HepG2 (cell line): ENCODE measurements around the gene TRANK1. TPM values are rescaled to one million over a fixed set of nuclear protein-coding genes. Genes with fewer than 3 reads are reported as not detected.

Experiments
- ATAC-seq: fragments of 200-7000 bp; cut with Tn5 transposase; 3 replicates; pipeline ENCODE4 v1.9.1; 2020; ENCODE audit warnings: mild to moderate bottlenecking, moderate library complexity
- BruUV-seq: library from RNA; stranded (reverse); fragments of 400-500 nt; replicated peaks from 2 replicates; lab custom pipeline; 2021; lab: Mats Ljungman, UMichigan
- CTCF ChIA-PET: fragments of 300-600 bp; formaldehyde crosslinking; extraction: SDS; loops from one replicate; lab custom pipeline; 2021; ENCODE audit warnings: low total read pairs, inconsistent platforms, low intra/inter-chr PET ratio; lab: Yijun Ruan, JAX
- POLR2A ChIA-PET: fragments of 350-600 bp; sonication (Branson Sonifier 250); formaldehyde crosslinking; loops from one replicate; lab custom pipeline; 2020; ENCODE audit warnings: antibody characterized with exemption, inconsistent platforms; lab: Yijun Ruan, JAX
- DNase-seq: peaks from one replicate; pipeline ENCODE4 v3.0.0-alpha.2; 2015; ENCODE audit warnings: low spot score
- FAIRE-seq: peaks from 3 replicates; lab custom pipeline; 2011; peaks lifted over from hg19 to GRCh38; lab: Jason Lieb, UNC
- H2AFZ ChIP-seq: one replicate; pipeline ENCODE4 v1.6.1; 2011; ENCODE audit warnings: low read length, inconsistent platforms
- H3K27ac ChIP-seq: fragments of 300-600 bp; 3 replicates; pipeline ENCODE4 v1.8.0; 2011; ENCODE audit warnings: mixed run types, mild to moderate bottlenecking, mixed read lengths, low read length, inconsistent platforms; ENCODE audit not compliant: insufficient read depth; ENCODE audit errors: extremely low read length
- H3K27me3 ChIP-seq, 2 experiments: fragments of 200-600 bp in 1 of 2; 2 replicates in 1 of 2; 3 replicates in 1 of 2; pipeline versions ENCODE4 v1.6.0 to v1.8.0; 2011; ENCODE audit warnings: low read length in 2 of 2, mild to moderate bottlenecking in 2 of 2, moderate library complexity in 2 of 2, inconsistent platforms in 1 of 2; ENCODE audit not compliant: insufficient read depth in 2 of 2, control insufficient read depth in 1 of 2
- H3K36me3 ChIP-seq, 2 experiments: fragments of 200-600 bp in 1 of 2; replicated peaks in 1 of 2; 2 replicates in 1 of 2; 3 replicates in 1 of 2; pipeline versions ENCODE4 v1.5.1 to v1.8.0; 2011; ENCODE audit warnings: low read length in 2 of 2, inconsistent platforms in 1 of 2; ENCODE audit not compliant: insufficient read depth in 2 of 2, control insufficient read depth in 1 of 2
- H3K4me1 ChIP-seq: 2 replicates; pipeline ENCODE4 v1.5.1; 2012; ENCODE audit warnings: low read length, inconsistent platforms; ENCODE audit not compliant: insufficient read depth
- H3K4me2 ChIP-seq: 2 replicates; pipeline ENCODE4 v1.6.0; 2011; ENCODE audit warnings: low read depth, low read length, inconsistent platforms
- H3K4me3 ChIP-seq, 3 experiments: fragments of 200-600 bp in 1 of 3; sonication (generic), shearing (Covaris generic) in 1 of 3; replicated peaks in 1 of 3; 2 replicates each; pipeline ENCODE4 v1.5.1; 2011 to 2016; ENCODE audit warnings: low read length in 3 of 3, inconsistent platforms in 2 of 3, low read depth in 2 of 3, mild to moderate bottlenecking in 2 of 3, control low read depth in 1 of 3, mixed read lengths in 1 of 3; ENCODE audit not compliant: insufficient read depth in 1 of 3
- H3K79me2 ChIP-seq: one replicate; pipeline ENCODE4 v1.6.1; 2011; ENCODE audit warnings: low read length, inconsistent platforms; ENCODE audit not compliant: insufficient read depth
- H3K9ac ChIP-seq: 2 replicates; pipeline ENCODE4 v1.6.0; 2011; ENCODE audit warnings: mild to moderate bottlenecking, low read depth, low read length, inconsistent platforms; ENCODE audit not compliant: insufficient read depth
- H3K9me3 ChIP-seq: 2 replicates; pipeline ENCODE4 v1.5.1; 2012; ENCODE audit warnings: mild to moderate bottlenecking, low read length
- H4K20me1 ChIP-seq: 2 replicates; pipeline ENCODE4 v1.6.0; 2011; ENCODE audit warnings: inconsistent platforms, mild to moderate bottlenecking, low read length, moderate library complexity; ENCODE audit not compliant: insufficient read depth
- ATF2 ChIP-seq: sonication (generic); formaldehyde crosslinking; IDR thresholded peaks from 2 replicates; pipeline ENCODE4 v1.4.0; 2020; ENCODE audit warnings: missing genetic modification reagents
- FOXK1 ChIP-seq: sonication (generic); formaldehyde crosslinking; IDR thresholded peaks from 2 replicates; pipeline ENCODE4 v1.4.0; 2020; ENCODE audit warnings: low read depth, missing genetic modification reagents, borderline replicate concordance
- GLI4 ChIP-seq: sonication (generic); formaldehyde crosslinking; IDR thresholded peaks from 2 replicates; pipeline ENCODE4 v1.5.1; 2020; ENCODE audit warnings: missing genetic modification reagents, mild to moderate bottlenecking, moderate library complexity, borderline replicate concordance
- GTF2F1 ChIP-seq: fragments of 150-350 bp; IDR thresholded peaks from 2 replicates; pipeline ENCODE4 v1.6.1; 2014; ENCODE audit warnings: low read length
- MED1 ChIP-seq: sonication (generic); formaldehyde crosslinking; IDR thresholded peaks from 2 replicates; pipeline ENCODE4 v1.4.0; 2020; ENCODE audit warnings: missing genetic modification reagents
- NPAS2 ChIP-seq: sonication (generic); formaldehyde crosslinking; IDR thresholded peaks from 2 replicates; pipeline ENCODE4 v1.8.0; 2022; ENCODE audit warnings: mild to moderate bottlenecking, missing genetic modification reagents, borderline replicate concordance
- ZNF207 ChIP-seq: fragments of 450-650 bp; IDR thresholded peaks from 2 replicates; pipeline ENCODE4 v1.6.1; 2016; ENCODE audit warnings: antibody characterized with exemption, borderline replicate concordance
- ZNF333 ChIP-seq: sonication (generic); formaldehyde crosslinking; IDR thresholded peaks from 2 replicates; pipeline ENCODE4 v1.4.0; 2020; ENCODE audit warnings: mild to moderate bottlenecking, missing genetic modification reagents, borderline replicate concordance
- ZNF496 ChIP-seq: sonication (generic); formaldehyde crosslinking; IDR thresholded peaks from 2 replicates; pipeline ENCODE4 v1.8.1; 2023; ENCODE audit warnings: mild to moderate bottlenecking, moderate library complexity, missing genetic modification reagents; ENCODE audit not compliant: insufficient replicate concordance
- ZNF775 ChIP-seq: sonication (generic); formaldehyde crosslinking; IDR thresholded peaks from 2 replicates; pipeline ENCODE4 v1.4.0; 2020; ENCODE audit warnings: missing genetic modification reagents, mild to moderate bottlenecking, moderate library complexity, borderline replicate concordance
- WGBS: methylation state at CpG from one replicate; pipeline ENCODE4 v1.1.6; 2017; ENCODE audit warnings: low lambda C conversion rate; 5-methylcytosine and 5-hydroxymethylcytosine counted together
- in situ Hi-C: cut with HindIII; loops from 2 replicates; pipeline ENCODE4 v1.10.0; 2017; ENCODE audit warnings: low pct_unique_long_range_greater_than_20kb; ENCODE audit not compliant: extremely low pct_ligation_motif_present
- intact Hi-C: fragments of 100-400 bp; cut with micrococcal nuclease; formaldehyde crosslinking; loops from one replicate; pipeline ENCODE4 v1.10.0; 2022; ENCODE audit not compliant: unreplicated experiment
- polyA plus RNA-seq, 8 experiments: library from polyadenylated mRNA; depleted of rRNA in 3 of 8; stranded (reverse) in 7 of 8; unstranded in 1 of 8; fragments of >200 nt; fragmentation: Illumina TruSeq in 4 of 8; extraction: Trizol in 4 of 8; gene quantifications; 2 replicates each; pipeline versions ENCODE4 v1.2.1 to v1.2.3, GENCODE V29; 2011 to 2016; ENCODE audit warnings: low read depth in 4 of 8, missing spikeins in 1 of 8, mixed read lengths in 1 of 8; ENCODE audit not compliant: insufficient read depth in 1 of 8
- total RNA-seq, 5 experiments: library from RNA; depleted of rRNA; stranded (reverse); fragments of >200 nt; fragmentation: Illumina TruSeq; extraction: Trizol; gene quantifications; 2 replicates each; pipeline ENCODE4 v1.2.3, GENCODE V29; 2016; ENCODE audit warnings: low read depth in 1 of 5
- TF ChIP-seq, protein P1 (sequence below): sonication (generic); formaldehyde crosslinking; IDR thresholded peaks from 2 replicates; pipeline ENCODE4 v1.4.0; 2020; ENCODE audit warnings: mild to moderate bottlenecking, missing genetic modification reagents

The TRANK1 gene
- total and polyA plus RNA-seq, 2 of the 13 experiments (the other 11 are each of a cell fraction or from before 2014, with no cell fraction given) = 0.13 to 0.32 TPM

DNA sequence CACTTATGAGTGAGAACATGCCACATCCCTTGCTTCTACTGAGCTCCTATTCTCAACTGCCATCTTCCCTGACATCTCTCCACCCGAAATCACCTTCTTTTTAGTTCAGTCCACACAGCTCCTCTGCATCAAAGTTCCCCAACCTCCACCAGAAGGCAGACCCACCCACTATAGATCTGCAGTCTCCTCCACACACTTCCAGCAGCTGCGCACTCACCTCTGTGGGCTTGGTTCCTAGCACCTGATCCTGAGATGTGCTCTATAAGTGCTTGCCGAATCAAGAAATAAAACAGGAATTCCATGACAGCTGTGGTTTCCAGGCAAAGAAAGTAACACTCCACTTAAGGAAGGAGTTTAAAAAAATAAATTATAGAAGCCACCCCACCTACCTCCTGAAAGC, 85.4 kb downstream of the TRANK1 start:
- Histone ChIP-seq H3K36me3 (no peaks in the 10 kb centered on the region), H2AFZ (no peak overlapping the region), H4K20me1 (no peaks in the 10 kb centered on the region), H3K27ac (no peak overlapping the region), H3K4me1 (no peaks in the 10 kb centered on the region), H3K4me2 (no peak overlapping the region), H3K27me3 (peaks cover 2 to 6% of the 10 kb centered on the region in 2 experiments; a peak in 2 of 5 replicates), H3K9me3 (no peaks in the 10 kb centered on the region), H3K4me3 (no peak overlapping the region), H3K79me2 (no peaks in the 10 kb centered on the region), H3K9ac (no peak overlapping the region)
- ATAC-seq (no peak), DNase-seq (no peak), FAIRE-seq (no peak)
- intact Hi-C loops = no loop called here
- in situ Hi-C loops = no loop called here
- 45% methylated on average over 3 of the region's 3 CpGs for WGBS
- TF ChIP-seq GTF2F1 = no peak
- no peak for TF ChIP-seq GLI4 (CRISPR knock-in tag)
- TF ChIP-seq ZNF333 (CRISPR knock-in tag) = no peak
- TF ChIP-seq, protein P1, sequence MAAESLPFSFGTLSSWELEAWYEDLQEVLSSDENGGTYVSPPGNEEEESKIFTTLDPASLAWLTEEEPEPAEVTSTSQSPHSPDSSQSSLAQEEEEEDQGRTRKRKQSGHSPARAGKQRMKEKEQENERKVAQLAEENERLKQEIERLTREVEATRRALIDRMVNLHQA = no peak
- no peak for TF ChIP-seq ZNF496 (CRISPR knock-in tag)
- TF ChIP-seq ATF2 (CRISPR knock-in tag) = no peak
- no peak for TF ChIP-seq NPAS2 (CRISPR knock-in tag)
- TF ChIP-seq ZNF207 = no peak
- no peak for TF ChIP-seq ZNF775 (CRISPR knock-in tag)
- TF ChIP-seq MED1 = no peak
- no peak for TF ChIP-seq FOXK1 (CRISPR knock-in tag)
- ChIA-PET POLR2A (no interaction called here), CTCF (no interaction called here)
- no TSS peak for BruUV-seq
